PC-3 (cell line): Measurements from ENCODE around the gene GRIN1. TPM values are rescaled to one million over a fixed set of nuclear protein-coding genes. Genes with fewer than 3 reads are reported as not detected.

ENCODE experiments used
- ATAC-seq: fragments of 200-7000 bp; cut with Tn5 transposase; 2 replicates; pipeline ENCODE4 v1.9.1; 2020; ENCODE audit warnings: mild to moderate bottlenecking, moderate library complexity
- BruUV-seq: library from RNA; stranded (reverse); fragments of 400-500 nt; replicated peaks from 2 replicates; lab custom pipeline; 2021; lab: Mats Ljungman, UMichigan
- CTCF ChIA-PET: fragments of 300-600 bp; sonication (Branson Sonifier 250); formaldehyde crosslinking; loops from one replicate; lab custom pipeline; 2022; ENCODE audit warnings: antibody characterized with exemption; lab: Charles Lee
- POLR2A ChIA-PET: fragments of 300-600 bp; sonication (Branson Sonifier 250); formaldehyde crosslinking; loops from one replicate; lab custom pipeline; 2022; ENCODE audit warnings: antibody characterized with exemption; ENCODE audit not compliant: unreplicated experiment; lab: Charles Lee
- DNase-seq: peaks from one replicate; pipeline ENCODE4 v3.0.0-alpha.2; 2015
- H2AFZ ChIP-seq: fragments of 300-600 bp; sonication (generic); 2 replicates; pipeline ENCODE4 v1.6.0; 2016; ENCODE audit warnings: antibody characterized with exemption, low read length
- H3F3A ChIP-seq: fragments of 300-600 bp; sonication (generic); one replicate; pipeline ENCODE4 v1.6.0; 2017; ENCODE audit warnings: antibody characterized with exemption, low read length, control low read depth, mild to moderate bottlenecking; ENCODE audit not compliant: unreplicated experiment
- H3K27ac ChIP-seq: fragments of 300-600 bp; sonication (generic); 2 replicates; pipeline ENCODE4 v1.5.1; 2016; ENCODE audit warnings: mild to moderate bottlenecking, low read length
- H3K27me3 ChIP-seq: fragments of 300-600 bp; sonication (generic); 2 replicates; pipeline ENCODE4 v1.6.1; 2016; ENCODE audit warnings: low read length, mixed read lengths
- H3K36me3 ChIP-seq: fragments of 300-600 bp; sonication (generic); 2 replicates; pipeline ENCODE4 v1.6.1; 2016; ENCODE audit warnings: low read depth, mixed run types, low read length, mixed read lengths
- H3K4me1 ChIP-seq: fragments of 300-600 bp; sonication (generic); 2 replicates; pipeline ENCODE4 v1.5.1; 2016; ENCODE audit warnings: low read length; ENCODE audit not compliant: insufficient read depth
- H3K4me2 ChIP-seq: fragments of 300-600 bp; sonication (generic); 2 replicates; pipeline ENCODE4 v1.6.0; 2016; ENCODE audit warnings: low read length
- H3K4me3 ChIP-seq: fragments of 300-600 bp; sonication (generic); 2 replicates; pipeline ENCODE4 v1.5.1; 2016; ENCODE audit warnings: mild to moderate bottlenecking, low read length, mixed read lengths
- H3K79me2 ChIP-seq: fragments of 300-600 bp; sonication (generic); 2 replicates; pipeline ENCODE4 v1.6.1; 2017; ENCODE audit warnings: low read length, mixed read lengths
- H3K9ac ChIP-seq: fragments of 300-600 bp; sonication (generic); 2 replicates; pipeline ENCODE4 v1.6.0; 2016; ENCODE audit warnings: mild to moderate bottlenecking, low read length
- H3K9me2 ChIP-seq: fragments of 300-600 bp; sonication (generic); replicated peaks from 2 replicates; pipeline ENCODE4 v1.6.1; 2016; ENCODE audit warnings: mixed run types, low read length, mixed read lengths
- H3K9me3 ChIP-seq: fragments of 300-600 bp; sonication (generic); 2 replicates; pipeline ENCODE4 v1.6.1; 2016; ENCODE audit warnings: low read length, mixed read lengths
- H4K20me1 ChIP-seq: fragments of 300-600 bp; sonication (generic); 2 replicates; pipeline ENCODE4 v1.6.1; 2016; ENCODE audit warnings: low read length, mixed read lengths
- EZH2 ChIP-seq: fragments of 300-600 bp; sonication (generic); IDR thresholded peaks from one replicate; pipeline ENCODE4 v1.6.1; 2017; ENCODE audit warnings: antibody characterized with exemption, mild to moderate bottlenecking, low read length; ENCODE audit not compliant: unreplicated experiment
- EZH2phosphoT487 ChIP-seq: fragments of 300-600 bp; sonication (generic); IDR thresholded peaks from 2 replicates; pipeline ENCODE4 v1.6.1; 2018; ENCODE audit warnings: mild to moderate bottlenecking, antibody characterized with exemption, low read length, borderline replicate concordance
- intact Hi-C: fragments of 100-400 bp; cut with micrococcal nuclease; formaldehyde crosslinking; loops from 2 replicates; pipeline ENCODE4 v1.9.0; 2023
- total RNA-seq: library from RNA; depleted of rRNA; stranded (reverse); fragments of >200 nt; gene quantifications from 2 replicates; pipeline ENCODE4 v1.2.3, GENCODE V29; 2014
- TF ChIP-seq, protein P1 (sequence below): fragments of 300-600 bp; sonication (generic); conservative IDR thresholded peaks from 2 replicates; pipeline ENCODE4 v1.5.1; 2017; ENCODE audit warnings: antibody characterized with exemption, low read depth, mild to moderate bottlenecking, low read length

Gene GRIN1
- total RNA-seq, 1 experiment from 2014 or later, result 0.11 TPM

GRCh38 chr9:137181680-137182079, 42.7 kb downstream of the GRIN1 start:
- no TSS peak for BruUV-seq
- no peaks in the 10 kb centered on the region for H3K9me3 ChIP-seq
- POLR2A ChIA-PET, result no interaction called here
- no peaks in the 10 kb centered on the region for H3K36me3 ChIP-seq
- TF ChIP-seq, protein P1, sequence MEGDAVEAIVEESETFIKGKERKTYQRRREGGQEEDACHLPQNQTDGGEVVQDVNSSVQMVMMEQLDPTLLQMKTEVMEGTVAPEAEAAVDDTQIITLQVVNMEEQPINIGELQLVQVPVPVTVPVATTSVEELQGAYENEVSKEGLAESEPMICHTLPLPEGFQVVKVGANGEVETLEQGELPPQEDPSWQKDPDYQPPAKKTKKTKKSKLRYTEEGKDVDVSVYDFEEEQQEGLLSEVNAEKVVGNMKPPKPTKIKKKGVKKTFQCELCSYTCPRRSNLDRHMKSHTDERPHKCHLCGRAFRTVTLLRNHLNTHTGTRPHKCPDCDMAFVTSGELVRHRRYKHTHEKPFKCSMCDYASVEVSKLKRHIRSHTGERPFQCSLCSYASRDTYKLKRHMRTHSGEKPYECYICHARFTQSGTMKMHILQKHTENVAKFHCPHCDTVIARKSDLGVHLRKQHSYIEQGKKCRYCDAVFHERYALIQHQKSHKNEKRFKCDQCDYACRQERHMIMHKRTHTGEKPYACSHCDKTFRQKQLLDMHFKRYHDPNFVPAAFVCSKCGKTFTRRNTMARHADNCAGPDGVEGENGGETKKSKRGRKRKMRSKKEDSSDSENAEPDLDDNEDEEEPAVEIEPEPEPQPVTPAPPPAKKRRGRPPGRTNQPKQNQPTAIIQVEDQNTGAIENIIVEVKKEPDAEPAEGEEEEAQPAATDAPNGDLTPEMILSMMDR, result no peak
- no peaks in the 10 kb centered on the region for H3F3A ChIP-seq
- H3K27ac ChIP-seq, result no peak overlapping the region
- H3K79me2 ChIP-seq, result peaks cover 11% of the 10 kb centered on the region
- peaks cover 6% of the 10 kb centered on the region; the same call in 1 of the 2 replicates for H3K4me1 ChIP-seq
- intact Hi-C loops, result no loop called here
- H4K20me1 ChIP-seq, result no peaks in the 10 kb centered on the region
- H3K9ac ChIP-seq, result no peak overlapping the region
- H3K27me3 ChIP-seq, result no peaks in the 10 kb centered on the region
- no peak for DNase-seq
- no peak overlapping the region for H3K4me3 ChIP-seq
- H2AFZ ChIP-seq, result no peak overlapping the region
- CTCF ChIA-PET, result no interaction called here
- H3K9me2 ChIP-seq, result no peaks in the 10 kb centered on the region
- no peak overlapping the region for H3K4me2 ChIP-seq
- no peak for ATAC-seq

- BruUV-seq, result no TSS peak
Measured at GRCh38 chr9:137182836-137183235, 43.9 kb downstream of the GRIN1 start.

GRCh38 chr9:137183980-137184595, 45.1 kb downstream of the GRIN1 start:
- Histone ChIP-seq H3K4me2 (no peak overlapping the region), H2AFZ (no peak overlapping the region), H3K4me1 (peaks cover 15% of the 10 kb centered on the region), H3K9me3 (no peaks in the 10 kb centered on the region), H3F3A (no peaks in the 10 kb centered on the region), H3K27me3 (no peaks in the 10 kb centered on the region), H3K79me2 (peaks cover 28% of the 10 kb centered on the region), H3K4me3 (no peak overlapping the region), H3K9ac (no peak overlapping the region), H4K20me1 (no peaks in the 10 kb centered on the region), H3K9me2 (no peaks in the 10 kb centered on the region), H3K27ac (no peak overlapping the region), H3K36me3 (no peaks in the 10 kb centered on the region)
- DNase-seq (no peak), ATAC-seq (no peak)
- no TSS peak for BruUV-seq
- ChIA-PET POLR2A (no interaction called here), CTCF (no interaction called here)
- intact Hi-C loops, result no loop called here
- TF ChIP-seq EZH2phosphoT487 (no peak), EZH2 (no peak)
- TF ChIP-seq, protein P1, result no peak

More at GRCh38 chr9:137182836-137183235, 43.9 kb downstream of the GRIN1 start:
- DNase-seq, result no peak
- Histone ChIP-seq H4K20me1 (no peaks in the 10 kb centered on the region), H3K27ac (no peak overlapping the region), H3K9me2 (no peaks in the 10 kb centered on the region), H3K4me1 (peaks cover 15% of the 10 kb centered on the region), H3F3A (no peaks in the 10 kb centered on the region), H3K9ac (no peak overlapping the region), H3K9me3 (no peaks in the 10 kb centered on the region), H3K27me3 (no peaks in the 10 kb centered on the region), H3K4me2 (no peak overlapping the region), H3K79me2 (peaks cover 22% of the 10 kb centered on the region), H2AFZ (no peak overlapping the region), H3K36me3 (no peaks in the 10 kb centered on the region), H3K4me3 (no peak overlapping the region)
- TF ChIP-seq EZH2 (no peak), EZH2phosphoT487 (no peak)
- TF ChIP-seq, protein P1, result no peak
- ATAC-seq, result no peak
- ChIA-PET POLR2A (no interaction called here), CTCF (no interaction called here)
- intact Hi-C loops, result no loop called here
